ENCODE results near the gene YTHDC1.
"Not testable (repeated sequence)": the region's sequence is repeated elsewhere in the genome, so short reads cannot be mapped to it uniquely, and the experiment has no call there.

The YTHDC1 gene

GRCh38 chr4:68297137-68297536, 52.8 kb downstream of the YTHDC1 start:
- in situ Hi-C loops (cut with MboI; ENCODE audit: low sequenced_read_pairs) = no loop called here

DNA sequence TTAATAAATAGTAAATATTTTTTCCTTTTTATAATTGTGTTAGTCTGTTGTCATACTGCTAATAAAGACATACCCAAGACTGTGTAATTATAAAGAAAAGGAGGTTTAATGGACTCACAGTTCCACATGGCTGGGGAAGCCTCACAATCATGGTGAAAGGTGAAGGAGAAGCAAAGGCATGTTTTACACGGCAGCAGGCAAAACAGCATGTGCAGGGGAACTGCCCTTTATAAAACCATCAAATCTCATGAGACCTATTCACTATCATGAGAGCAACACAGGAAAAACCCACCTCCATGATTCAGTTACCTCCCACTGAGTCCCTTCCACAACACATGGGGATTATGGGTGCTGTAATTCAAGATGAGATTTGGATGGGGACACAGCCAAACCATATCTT, 58.6 kb downstream of the YTHDC1 start:
- in situ Hi-C loops (cut with MboI; ENCODE audit: low sequenced_read_pairs) = no loop called here

DNA sequence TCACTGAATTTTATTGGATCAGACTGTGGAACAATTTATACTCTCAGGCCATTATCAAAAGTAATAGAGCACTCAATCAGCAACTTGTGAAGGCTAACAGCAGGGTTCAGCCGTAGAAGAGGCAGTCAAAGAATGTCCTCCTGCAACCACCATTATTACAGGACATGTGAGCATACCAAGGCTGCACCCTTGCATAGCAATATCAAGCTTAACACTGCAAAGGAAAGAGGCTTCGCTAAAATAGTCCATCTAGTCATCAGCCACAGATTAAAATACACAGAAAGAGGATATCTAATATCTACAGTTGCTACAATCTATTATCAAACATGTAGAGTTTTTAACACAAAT, 61.5 kb downstream of the YTHDC1 start:
- in situ Hi-C loops (cut with MboI; ENCODE audit: low sequenced_read_pairs) = no loop called here

- in situ Hi-C loops (cut with MboI; ENCODE audit: low sequenced_read_pairs) = no loop called here
Observed at GRCh38 chr4:68287704-68288392, 62.0 kb downstream of the YTHDC1 start.

GRCh38 chr4:68283714-68284113, 66.2 kb downstream of the YTHDC1 start:
- in situ Hi-C loops (cut with MboI; ENCODE audit: low sequenced_read_pairs) = no loop called here

DNA sequence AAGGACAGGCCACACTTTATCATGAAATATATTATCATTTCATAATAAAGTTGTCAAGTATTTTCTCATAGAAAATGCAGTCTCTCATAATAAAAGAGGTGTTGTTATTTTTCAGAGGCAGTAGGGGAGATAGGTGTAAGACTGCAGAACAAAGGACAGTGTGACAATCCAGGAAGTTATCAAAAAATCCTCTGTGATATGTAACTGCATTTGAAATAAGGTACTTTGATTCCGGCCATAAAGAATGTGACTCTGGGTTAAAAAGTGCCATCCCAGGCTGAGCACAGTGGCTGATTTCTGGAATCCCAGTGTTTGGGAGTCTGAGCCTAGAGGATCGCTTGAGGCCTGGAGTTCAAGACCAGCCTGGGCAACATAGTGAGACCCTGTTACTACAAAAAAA, 66.8 kb downstream of the YTHDC1 start:
- in situ Hi-C loops (cut with MboI; ENCODE audit: low sequenced_read_pairs) = no loop called here

DNA sequence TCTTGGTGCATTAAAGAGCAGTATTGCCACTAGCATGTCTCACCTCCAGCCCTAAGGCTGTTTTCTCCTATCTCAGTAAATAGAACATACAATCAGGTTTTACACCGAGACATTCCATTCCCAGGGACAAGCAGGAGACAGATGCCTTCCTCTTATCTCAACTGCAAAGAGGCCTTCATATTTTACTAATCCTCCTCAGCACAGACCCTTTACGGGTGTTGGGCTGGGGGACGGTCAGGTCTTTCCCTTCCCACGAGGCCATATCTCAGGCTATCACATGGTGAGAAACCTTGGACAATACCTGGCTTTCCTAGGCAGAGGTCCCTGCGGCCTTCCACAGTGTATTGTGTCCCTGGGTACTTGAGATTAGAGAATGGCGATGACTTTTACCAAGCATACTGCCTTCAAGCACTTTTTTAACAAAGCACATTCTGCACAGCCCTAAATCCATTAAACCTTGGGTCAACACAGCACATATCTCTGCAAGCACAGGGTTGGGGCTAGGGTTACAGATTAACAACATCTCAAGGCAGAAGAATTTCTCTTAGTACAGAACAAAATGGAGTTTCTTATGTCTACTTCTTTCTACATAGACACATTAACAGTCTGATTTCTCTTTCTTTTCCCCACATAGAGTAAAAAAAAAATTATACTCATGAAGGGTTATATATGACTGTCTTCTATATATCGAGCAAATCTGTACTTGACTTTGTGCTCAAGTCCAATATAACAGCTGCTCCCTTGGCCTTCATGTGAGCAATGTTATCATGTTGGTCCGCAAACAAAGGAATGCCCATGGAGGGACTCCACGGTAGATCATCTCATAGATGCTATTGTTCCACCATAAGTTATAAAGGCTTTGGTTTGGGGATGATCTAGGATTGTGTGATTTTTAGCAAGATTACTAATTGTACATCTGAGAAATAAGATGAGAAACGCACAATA, 67.8 kb downstream of the YTHDC1 start:
- in situ Hi-C loops (cut with MboI; ENCODE audit: low sequenced_read_pairs) = not testable (repeated sequence)

DNA sequence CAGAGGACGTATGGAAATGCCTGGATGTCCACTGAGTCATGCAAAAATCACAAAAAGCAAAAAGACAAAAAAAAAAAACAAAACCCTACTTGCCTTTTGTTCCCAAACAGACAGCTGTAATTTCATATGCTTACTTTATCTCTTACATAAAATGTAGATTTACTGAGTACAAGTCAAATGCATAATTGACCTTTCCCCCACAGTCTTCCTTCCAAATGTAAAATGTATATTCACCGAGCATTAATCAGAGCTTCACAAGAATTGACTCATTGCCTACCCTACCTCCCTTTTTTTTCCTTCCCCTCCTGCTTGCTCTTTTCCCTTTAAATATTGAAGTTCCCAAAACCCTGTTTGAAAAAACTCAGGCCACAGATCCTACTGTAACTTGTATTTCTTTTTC, 71.9 kb downstream of the YTHDC1 start:
- in situ Hi-C loops (cut with MboI; ENCODE audit: low sequenced_read_pairs) = no loop called here

DNA sequence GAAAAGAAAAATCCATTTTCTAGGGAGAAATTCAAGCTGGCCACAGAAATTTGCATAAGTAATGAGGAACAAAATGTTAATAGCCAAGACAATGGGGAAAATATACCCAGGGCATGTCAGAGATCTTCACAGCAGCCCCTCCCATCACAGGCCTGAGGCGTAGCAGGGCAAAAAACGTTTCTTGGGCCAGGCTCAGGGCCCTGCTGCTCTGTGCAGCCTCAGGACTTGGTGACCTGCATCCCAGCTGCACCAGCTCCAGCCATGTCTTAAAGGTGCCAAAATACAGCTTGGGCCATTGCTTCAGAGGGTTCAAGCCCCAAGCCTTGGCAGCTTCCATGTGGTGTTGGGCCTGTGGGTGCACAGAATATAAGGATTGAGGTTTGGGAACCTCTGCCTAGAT, 72.3 kb downstream of the YTHDC1 start:
- in situ Hi-C loops (cut with MboI; ENCODE audit: low sequenced_read_pairs) = no loop called here

DNA sequence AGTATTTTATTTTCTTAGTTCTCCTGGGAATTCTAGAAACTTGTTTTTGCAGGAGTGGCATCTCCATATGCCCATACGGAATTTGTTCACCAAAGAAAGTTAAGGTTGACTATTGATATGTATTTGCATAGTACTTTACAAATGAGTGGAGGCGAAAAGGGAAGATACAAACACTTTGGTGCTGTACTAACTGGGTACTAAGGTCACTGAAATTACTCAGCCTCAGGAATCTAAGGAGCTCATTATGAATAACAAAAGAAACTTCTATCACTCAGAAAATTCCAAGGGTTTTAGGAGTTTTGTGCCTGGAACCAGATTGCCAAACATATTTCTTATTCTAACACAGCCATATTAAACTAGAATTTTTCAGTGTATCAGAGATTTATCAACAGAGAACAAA, 77.0 kb downstream of the YTHDC1 start:
- in situ Hi-C loops (cut with MboI; ENCODE audit: low sequenced_read_pairs) = no loop called here

DNA sequence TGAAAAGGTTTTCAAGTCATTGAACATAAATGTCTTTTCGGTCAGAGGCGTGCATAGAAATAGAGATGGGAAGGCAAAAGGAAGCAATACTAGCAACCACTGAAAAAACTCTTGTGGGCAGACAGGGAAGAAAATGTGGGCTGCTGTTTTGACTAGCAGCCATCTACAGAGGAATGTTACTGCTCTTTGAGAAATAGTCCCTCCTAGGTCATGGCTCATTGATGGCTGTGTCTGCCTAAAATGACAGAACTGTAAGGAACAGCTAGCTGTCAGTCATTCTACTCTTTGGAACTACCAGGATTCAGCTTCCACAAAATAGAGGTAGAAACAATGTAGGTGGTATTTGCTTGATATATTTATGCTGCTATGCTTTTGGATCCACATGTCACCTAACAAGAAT, 77.5 kb downstream of the YTHDC1 start:
- in situ Hi-C loops (cut with MboI; ENCODE audit: low sequenced_read_pairs) = no loop called here

DNA sequence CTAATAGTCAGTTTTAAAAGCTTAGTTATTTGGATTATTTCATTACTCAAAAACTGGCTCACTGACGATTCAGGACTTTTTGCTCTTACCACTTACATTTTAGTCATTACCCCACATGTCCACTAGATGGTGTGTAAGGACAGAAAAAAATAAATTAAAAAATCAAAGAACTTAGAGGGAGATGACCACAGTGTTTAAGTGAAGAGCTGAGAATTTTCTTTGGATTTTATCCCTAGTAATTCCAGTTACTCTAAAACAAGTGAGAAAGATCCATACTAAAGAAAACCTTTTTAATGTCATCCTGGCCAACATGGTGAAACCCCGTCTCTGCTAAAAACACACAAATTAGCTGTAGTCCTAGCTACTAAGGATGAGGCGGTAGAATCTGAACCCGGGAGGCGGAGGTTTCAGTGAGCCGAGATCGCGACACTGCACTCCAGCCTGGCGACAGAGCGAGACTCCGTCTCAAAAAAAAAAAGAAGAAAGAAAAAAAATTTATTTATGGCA, 78.0 kb downstream of the YTHDC1 start:
- in situ Hi-C loops (cut with MboI; ENCODE audit: low sequenced_read_pairs) = no loop called here

GRCh38 chr4:68267433-68267944, 82.4 kb downstream of the YTHDC1 start:
- in situ Hi-C loops (cut with MboI; ENCODE audit: low sequenced_read_pairs) = no loop called here

DNA sequence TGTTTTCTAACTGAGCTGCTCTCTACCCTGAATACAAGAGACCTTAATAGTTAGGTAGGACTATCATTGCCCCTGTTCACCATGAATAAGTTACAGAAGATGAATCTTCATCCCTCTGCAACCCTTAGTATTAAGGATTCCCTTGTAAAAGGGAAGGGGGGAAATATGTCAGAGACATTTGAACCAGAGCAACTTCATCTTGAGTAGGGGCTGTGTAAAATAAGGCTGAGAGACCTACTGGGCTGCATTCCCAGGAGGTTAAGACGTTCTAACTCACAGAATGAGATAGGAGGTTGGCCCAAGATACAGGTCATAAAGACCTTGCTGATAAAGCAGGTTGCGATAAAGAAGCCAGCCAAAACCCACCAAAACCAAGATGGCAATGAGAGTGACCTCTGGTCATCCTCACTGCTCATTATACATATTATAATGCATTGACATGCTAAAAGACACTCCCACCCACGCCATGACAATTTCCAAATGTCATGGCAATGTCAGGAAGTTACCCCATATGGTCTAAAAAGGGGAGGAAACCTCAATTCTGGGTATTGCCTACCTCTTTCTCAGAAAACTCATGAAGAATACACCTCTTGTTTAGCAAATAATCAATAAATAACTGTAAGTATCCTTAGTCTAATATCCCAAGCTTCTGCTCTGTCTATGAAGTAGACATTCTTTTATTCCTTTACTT, 84.9 kb downstream of the YTHDC1 start:
- in situ Hi-C loops (cut with MboI; ENCODE audit: low sequenced_read_pairs) = no loop called here
